Pancreas (tissue), 10 donors: Measurements from ENCODE around the gene OPCML. TPM values are rescaled to one million over a fixed set of nuclear protein-coding genes. Genes with fewer than 3 reads are reported as not detected.

Experiments
- ATAC-seq, 4 donors: fragments of 200-7000 bp; cut with Tn5 transposase; one replicate each; pipeline versions ENCODE4 v1.8.0 to v1.9.1; 2020; ENCODE audit warnings: mild to moderate bottlenecking in 4 of 4, moderate library complexity in 4 of 4
- DNase-seq, 6 donors: peaks; one replicate each; pipeline ENCODE4 v3.0.0-alpha.2; 2020
- FAIRE-seq: peaks from 2 replicates; lab custom pipeline; 2012; peaks lifted over from hg19 to GRCh38; lab: Jason Lieb, UNC
- H3K27ac ChIP-seq, 4 donors: fragments of 200-600 bp; sonication (generic); 1 replicate in 3 of 4; 2 replicates in 1 of 4; pipeline versions ENCODE4 v1.5.0 to v1.8.0; 2020
- H3K27me3 ChIP-seq, 4 donors: fragments of 200-600 bp; one replicate each; pipeline ENCODE4 v1.8.0; 2021
- H3K36me3 ChIP-seq, 3 donors: fragments of 200-600 bp; sonication (generic) in 1 of 3; one replicate each; pipeline versions ENCODE4 v1.5.0 to v1.8.0; 2020 to 2021
- H3K4me1 ChIP-seq, 3 donors: fragments of 200-600 bp; one replicate each; pipeline ENCODE4 v1.8.0; 2021
- H3K4me3 ChIP-seq, 4 donors: fragments of 200-600 bp; sonication (generic) in 2 of 4; one replicate each; pipeline versions ENCODE4 v1.5.0 to v1.8.0; 2020 to 2021
- H3K9me3 ChIP-seq, 4 donors: fragments of 200-600 bp; one replicate each; pipeline ENCODE4 v1.8.0; 2021
- CTCF ChIP-seq, 4 donors: fragments of 200-600 bp; sonication (generic) in 3 of 4; IDR thresholded peaks; one replicate each; pipeline versions ENCODE4 v1.5.0 to v1.8.0; 2021; ENCODE audit warnings: antibody characterized with exemption in 4 of 4
- WGBS, 2 donors: extraction: QIAGEN DNeasy Blood & Tissue Kit; methylation state at CpG; one replicate each; pipeline ENCODE4 v1.1.7; 2013; 5-methylcytosine and 5-hydroxymethylcytosine counted together
- intact Hi-C, 3 donors: fragments of 100-400 bp; cut with DNase I; formaldehyde crosslinking; loops; one replicate each; pipeline versions ENCODE4 v1.11.1 to v1.14.2; 2022
- polyA plus RNA-seq, 2 donors: library from polyadenylated mRNA; stranded (reverse); fragments of 200-250 nt; gene quantifications; one replicate each; pipeline ENCODE4 v1.2.3, GENCODE V29; 2013
- total RNA-seq, 6 donors: library from RNA; stranded (reverse); fragmentation: NEBNext Ultra II Directional in 4 of 6; extraction: Animal tissue kit (Norgen Biotek cat#: 25700) in 4 of 6; gene quantifications; one replicate each; pipeline versions ENCODE4 v1.2.1 to v1.2.4, GENCODE V29; 2021 to 2023
- donor health status: healthy with polysubstance abuse.
- donor health status: DM: no; HTN: no; CAD: no; lungs with moderate emphysema.
- donor health status: DM: no; HTN: no; CAD: no.
- donor health status: control.
- donor health status: control.
- donor health status: Bipolar disorder and iron deficiency.
- donor health status: DM: yes; HTN: yes; CAD: no.
- donor health status: DM: no; HTN: no; CAD: no.
- donor health status: DM: no; HTN: no; CAD: no.
- donor health status: DM: yes; HTN: yes; CAD: no.

Gene OPCML
- total and polyA plus RNA-seq, 8 donors = 0.05 to 0.31 (median 0.19) TPM

GRCh38 chr11:133047036-133047770, 485.1 kb downstream of the OPCML start:
- no peaks in the 10 kb centered on the region for H3K36me3 ChIP-seq
- H3K9me3 ChIP-seq = no peaks in the 10 kb centered on the region
- no peak for DNase-seq
- no peak for TF ChIP-seq CTCF (IDR thresholded peaks at IDR 0.05)
- intact Hi-C loops = no loop called here
- ATAC-seq = no peak
- no peak overlapping the region for H3K4me3 ChIP-seq
- 46 to 58% methylated on average over 15 of the region's 15 CpGs for WGBS, 2 donors
- FAIRE-seq = no peak
- no peaks in the 10 kb centered on the region for H3K27me3 ChIP-seq
- H3K4me1 ChIP-seq = peaks cover 0 to 5% (median 0%) of the 10 kb centered on the region in 3 donors
- H3K27ac ChIP-seq = no peak overlapping the region

DNA sequence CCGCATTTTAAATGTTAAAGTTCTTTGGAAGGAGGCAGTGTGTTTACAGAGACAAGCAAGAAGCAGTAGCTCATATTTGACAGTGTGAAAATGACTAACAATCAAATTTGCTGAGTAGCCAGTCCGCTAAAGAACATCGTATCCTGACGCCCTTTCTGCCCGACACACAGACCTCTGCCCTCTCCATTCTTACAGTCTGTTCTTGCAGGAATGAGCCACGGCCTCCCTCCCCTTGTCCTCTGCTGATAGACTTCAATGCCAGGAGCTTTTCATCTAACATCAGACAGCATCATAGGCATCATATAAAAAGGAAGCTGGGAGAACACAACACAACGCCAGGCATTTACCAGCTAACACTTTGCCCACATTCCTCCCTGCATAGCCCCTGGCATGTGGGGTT, 486.0 kb downstream of the OPCML start:
- DNase-seq (no peak), ATAC-seq (no peak), FAIRE-seq (no peak)
- Histone ChIP-seq H3K4me3 (no peak overlapping the region), H3K9me3 (no peaks in the 10 kb centered on the region), H3K36me3 (no peaks in the 10 kb centered on the region), H3K27ac (no peak overlapping the region), H3K4me1 (peaks cover 0 to 5% (median 0%) of the 10 kb centered on the region in 3 donors), H3K27me3 (no peaks in the 10 kb centered on the region)
- no peak for TF ChIP-seq CTCF (IDR thresholded peaks at IDR 0.05)
- 54 to 64% methylated on average over 7 of the region's 7 CpGs for WGBS, 2 donors
- intact Hi-C loops = no loop called here

- H3K36me3 ChIP-seq = no peaks in the 10 kb centered on the region
- H3K27ac ChIP-seq = no peak overlapping the region
- ATAC-seq = peak in 3 of 4 donors; percentile 38 to 61 (median 53)
- WGBS, 2 donors = 16 to 20% methylated on average over 29 of the region's 29 CpGs
- TF ChIP-seq CTCF (IDR thresholded peaks at IDR 0.05) = no peak
- FAIRE-seq = no peak
- H3K4me1 ChIP-seq = peaks cover 0 to 5% (median 0%) of the 10 kb centered on the region in 3 donors
- no peak overlapping the region for H3K4me3 ChIP-seq
- intact Hi-C loops = no loop called here
- no peaks in the 10 kb centered on the region for H3K9me3 ChIP-seq
- no peaks in the 10 kb centered on the region for H3K27me3 ChIP-seq
- DNase-seq = peak in 1 of 6 donors; percentile 24
Observed at GRCh38 chr11:133041928-133042882, 490.1 kb downstream of the OPCML start.

DNA sequence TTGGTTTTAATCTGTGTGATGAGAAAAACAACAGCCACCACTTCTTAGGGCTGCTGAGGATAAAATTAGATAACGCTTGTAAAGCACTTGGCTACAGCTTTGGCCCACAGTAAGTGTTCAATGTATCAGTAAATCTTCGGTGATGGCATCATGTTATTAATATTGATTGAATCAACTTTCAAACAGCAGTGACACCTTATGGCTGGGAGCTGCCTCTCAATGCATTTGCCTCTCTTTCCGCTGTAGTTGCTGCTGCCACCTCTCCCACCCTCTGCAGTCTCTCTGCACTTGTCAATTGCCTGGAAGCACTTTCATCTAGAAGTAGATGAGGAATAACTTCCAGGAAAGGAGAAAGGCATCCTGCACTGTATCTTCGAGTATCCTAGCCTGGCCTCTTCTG, 491.1 kb downstream of the OPCML start:
- H3K9me3 ChIP-seq = no peaks in the 10 kb centered on the region
- FAIRE-seq = no peak
- no peak overlapping the region for H3K27ac ChIP-seq
- DNase-seq = no peak
- WGBS, 2 donors = 56 to 63% methylated on average over 4 of the region's 4 CpGs
- no peak for ATAC-seq
- intact Hi-C loops = no loop called here
- TF ChIP-seq CTCF (IDR thresholded peaks at IDR 0.05) = no peak
- no peaks in the 10 kb centered on the region for H3K27me3 ChIP-seq
- peaks cover 0 to 5% (median 0%) of the 10 kb centered on the region in 3 donors for H3K4me1 ChIP-seq
- no peak overlapping the region for H3K4me3 ChIP-seq
- H3K36me3 ChIP-seq = no peaks in the 10 kb centered on the region
